Stimulated activated CD8-positive, alpha-beta memory T cell treated with anti-CD3 and anti-CD28 coated beads, Interleukin-12 subunit alpha, Interleukin-12 subunit beta, amount 100 ng/mL, for 24 hours (primary cell): Measurements from ENCODE around the gene SLC26A11.
A peak's percentile ranks its signal among the peaks of the same experiment; 100 is the strongest.

Experiments
- DNase-seq: peaks from one replicate; pipeline ENCODE4 v3.0.0-alpha.2; 2020; ENCODE audit errors: extremely low read depth

The SLC26A11 gene

GRCh38 chr17:80217703-80218362 lies 2.4 kb upstream of the SLC26A11 start:
- DNase-seq = no peak

DNA sequence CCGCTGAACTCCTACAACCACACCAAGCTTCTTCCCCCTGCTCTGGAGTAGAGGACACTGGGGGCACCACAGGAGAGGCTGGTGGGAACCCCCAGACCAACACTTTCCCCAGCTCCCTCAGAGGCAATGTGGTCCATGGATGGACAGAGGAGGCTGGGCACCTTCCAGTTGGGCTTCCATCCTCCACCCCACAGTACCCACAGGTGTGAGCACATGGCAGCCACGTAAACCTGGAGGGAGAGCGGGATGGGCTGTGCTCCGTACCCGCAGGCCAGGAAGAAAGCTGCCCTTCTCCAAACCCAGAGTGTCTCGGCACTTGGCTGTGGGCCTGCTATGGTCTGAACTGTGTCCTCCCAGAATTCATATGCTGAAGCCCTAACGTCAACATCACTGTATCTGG lies 1.8 kb upstream of the SLC26A11 start:
- no peak for DNase-seq

GRCh38 chr17:80219013-80219762 lies 1.0 kb upstream of the SLC26A11 start:
- DNase-seq = peak; percentile 76

GRCh38 chr17:80219763-80220053 lies 519 bp upstream of the SLC26A11 start:
- DNase-seq = no peak

GRCh38 chr17:80220736-80221215 lies 549 bp downstream of the SLC26A11 start:
- DNase-seq = no peak

DNA sequence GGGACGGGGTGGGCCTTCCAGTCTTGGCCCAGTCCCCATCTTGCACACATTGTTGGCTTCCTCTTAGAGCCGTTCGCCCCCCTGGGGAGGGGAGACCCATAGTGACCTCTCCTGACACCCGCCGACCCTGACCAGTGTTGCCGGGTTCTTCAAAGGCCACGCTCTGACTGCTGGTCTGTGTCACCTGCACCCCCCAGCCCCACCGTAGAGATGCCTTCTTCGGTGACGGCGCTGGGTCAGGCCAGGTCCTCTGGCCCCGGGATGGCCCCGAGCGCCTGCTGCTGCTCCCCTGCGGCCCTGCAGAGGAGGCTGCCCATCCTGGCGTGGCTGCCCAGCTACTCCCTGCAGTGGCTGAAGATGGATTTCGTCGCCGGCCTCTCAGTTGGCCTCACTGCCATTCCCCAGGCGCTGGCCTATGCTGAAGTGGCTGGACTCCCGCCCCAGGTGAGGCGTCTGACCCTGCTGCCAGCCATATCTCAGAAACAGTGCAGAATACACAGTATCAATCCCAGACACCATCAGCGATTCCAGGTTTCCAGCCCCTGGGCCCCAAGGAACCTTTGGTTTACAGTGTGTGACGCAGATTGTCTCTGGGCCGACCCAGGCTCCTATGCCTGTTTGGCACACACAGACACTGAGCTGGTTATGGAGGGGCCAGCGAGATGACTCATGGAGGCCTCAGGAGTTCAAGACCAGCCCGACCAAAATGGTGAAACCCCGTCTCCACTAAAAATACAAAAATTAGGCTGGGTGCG lies 1.3 kb downstream of the SLC26A11 start:
- DNase-seq = no peak

DNA sequence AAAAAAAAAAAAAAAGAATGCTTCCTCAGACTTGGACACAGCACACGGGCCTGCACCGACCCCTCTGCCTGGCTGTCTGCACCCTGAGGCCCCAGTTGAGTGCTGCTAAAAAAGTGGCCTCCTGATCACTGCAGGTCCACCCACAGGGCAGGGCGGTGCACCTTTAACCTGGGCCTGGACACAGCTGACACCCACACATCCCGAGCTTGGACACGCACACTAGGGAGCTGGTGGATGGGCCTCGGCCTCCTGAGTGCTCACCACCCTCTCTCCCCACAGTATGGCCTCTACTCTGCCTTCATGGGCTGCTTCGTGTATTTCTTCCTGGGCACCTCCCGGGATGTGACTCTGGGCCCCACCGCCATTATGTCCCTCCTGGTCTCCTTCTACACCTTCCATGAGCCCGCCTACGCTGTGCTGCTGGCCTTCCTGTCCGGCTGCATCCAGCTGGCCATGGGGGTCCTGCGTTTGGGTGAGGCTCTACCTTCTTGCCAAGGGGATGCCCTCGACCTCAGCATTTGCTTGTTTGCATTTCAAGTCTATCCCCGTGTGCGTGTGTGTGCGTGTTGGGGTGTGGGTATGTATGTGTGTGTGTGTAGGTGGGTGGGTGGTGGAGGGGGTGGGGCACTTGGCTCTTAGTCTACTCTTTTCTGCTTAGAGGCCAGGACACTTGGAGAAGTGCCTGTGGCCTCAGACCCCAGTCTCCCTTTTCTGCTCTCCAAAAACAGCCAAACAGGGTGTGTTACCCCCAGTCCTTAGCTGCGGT lies 2.3 kb downstream of the SLC26A11 start:
- DNase-seq = no peak

- DNase-seq = no peak
These were observed 3.1 kb downstream of the SLC26A11 start for GRCh38 chr17:80223142-80223815.

DNA sequence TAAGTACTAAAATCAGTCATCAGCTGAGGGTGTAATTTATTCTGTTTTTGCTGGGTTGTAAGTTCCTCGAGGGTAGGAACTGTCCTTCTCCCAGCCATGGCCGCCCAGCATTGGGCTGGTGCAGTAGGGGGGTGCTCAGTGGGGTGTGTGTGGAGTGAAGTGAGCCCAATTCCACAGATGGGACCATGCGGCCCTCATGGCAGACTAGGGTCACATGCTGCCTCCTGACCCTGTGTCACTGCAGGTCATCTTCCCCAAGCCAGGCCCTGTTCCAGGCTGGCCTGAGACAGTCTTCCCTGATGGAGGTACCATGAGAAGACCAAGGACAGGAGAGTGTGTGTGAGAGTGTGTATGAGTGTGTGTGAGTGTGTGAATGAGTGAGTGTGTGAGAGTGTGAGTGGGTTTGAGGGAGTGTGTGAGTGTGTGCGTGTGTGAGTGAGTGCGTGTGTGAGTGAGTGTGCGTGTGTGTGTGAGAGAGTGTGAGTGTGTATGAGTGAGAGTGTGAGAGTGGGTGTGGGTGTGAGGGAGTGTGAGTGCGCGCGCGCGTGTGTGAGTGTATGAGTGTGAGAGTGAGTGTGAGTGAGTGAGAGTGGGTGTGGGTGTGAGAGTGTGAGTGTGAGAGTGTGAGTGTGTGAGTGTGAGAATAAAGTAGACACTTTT lies 3.7 kb downstream of the SLC26A11 start:
- DNase-seq = no peak

DNA sequence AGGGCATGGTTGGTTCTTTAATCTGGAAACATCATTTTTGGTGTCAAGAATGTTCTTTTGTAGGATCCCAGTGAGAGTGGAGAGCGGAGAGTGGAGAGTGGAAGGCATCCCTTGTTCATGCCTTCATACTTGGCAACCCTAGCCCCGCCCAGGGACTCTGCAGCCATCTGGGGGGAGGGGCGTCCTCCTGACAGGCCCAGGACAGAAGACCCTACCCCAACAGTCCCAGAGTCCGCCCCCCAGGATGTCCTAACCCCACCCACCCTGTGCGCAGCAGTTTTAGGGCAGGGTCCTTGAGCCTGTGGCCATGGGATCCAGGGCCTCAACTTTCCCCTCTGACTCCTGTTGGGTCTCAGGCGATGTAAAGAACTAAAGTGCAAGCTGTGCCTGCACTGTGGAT lies 4.5 kb downstream of the SLC26A11 start:
- DNase-seq = no peak

- DNase-seq = no peak
These were observed 5.0 kb downstream of the SLC26A11 start for GRCh38 chr17:80225230-80225629.

DNA sequence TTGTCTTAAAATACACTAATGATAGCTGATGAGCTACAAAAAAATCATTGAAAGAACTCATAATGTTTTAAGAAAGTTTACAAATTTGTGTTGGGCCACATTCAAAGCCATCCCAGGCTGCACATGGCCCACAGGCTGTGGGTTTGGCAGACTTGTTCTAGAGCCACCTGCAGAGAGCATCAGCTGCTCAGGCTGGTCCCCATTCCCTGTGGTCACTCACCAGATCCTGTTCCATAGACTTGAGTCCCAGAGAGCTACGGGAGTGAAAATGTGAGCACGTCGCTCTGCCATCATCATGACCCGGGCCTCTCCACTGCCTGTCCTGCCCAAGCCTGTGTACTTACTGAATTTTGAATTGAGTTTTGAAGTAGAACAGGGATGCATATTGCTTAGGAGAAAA lies 6.9 kb downstream of the SLC26A11 start:
- DNase-seq = no peak

- DNase-seq = no peak
These were observed 7.4 kb downstream of the SLC26A11 start for GRCh38 chr17:80227666-80228065.

DNA sequence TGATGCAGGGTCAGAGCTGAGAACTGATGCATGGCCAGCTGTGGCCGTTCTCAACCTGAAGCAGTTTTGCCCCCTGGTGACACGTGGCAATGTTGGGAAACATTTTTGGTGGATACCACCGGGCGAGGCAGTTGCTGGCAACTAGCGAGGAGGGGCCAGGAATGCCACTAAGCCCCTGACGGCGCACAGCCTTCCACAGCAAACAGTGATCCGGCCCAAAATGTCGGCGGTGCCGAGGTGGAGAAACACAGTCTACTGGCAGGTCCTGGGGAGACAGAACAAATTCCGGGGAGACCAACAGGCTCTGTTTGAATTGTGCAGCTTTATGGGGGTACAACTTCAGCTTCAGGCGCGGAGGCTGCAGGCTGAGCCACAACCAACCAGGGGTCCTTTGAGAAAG lies 8.2 kb downstream of the SLC26A11 start:
- DNase-seq = no peak

DNA sequence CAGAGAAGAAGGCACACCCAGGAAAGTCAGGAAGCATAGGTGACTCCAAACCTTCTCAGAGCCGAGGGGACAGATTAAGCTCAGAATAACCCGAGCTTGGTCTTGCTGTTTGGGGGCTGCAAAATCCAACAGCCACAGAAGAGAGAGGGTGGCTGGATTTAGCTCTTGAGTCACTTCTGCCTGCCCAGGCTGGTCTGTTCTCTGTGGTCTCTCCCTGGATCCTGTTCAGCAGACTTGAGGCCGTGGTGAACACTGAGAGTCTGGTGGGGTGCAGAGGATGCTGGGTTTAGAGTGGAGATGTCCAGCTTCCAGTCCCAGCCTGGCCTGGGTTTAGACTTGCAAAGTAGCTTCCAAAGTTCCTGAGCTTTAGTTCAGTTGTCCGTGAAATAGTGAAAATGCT lies 8.8 kb downstream of the SLC26A11 start:
- DNase-seq = no peak

- DNase-seq = no peak
These were observed 12.2 kb downstream of the SLC26A11 start for GRCh38 chr17:80232438-80232837.

GRCh38 chr17:80233202-80233601 lies 13.0 kb downstream of the SLC26A11 start:
- no peak for DNase-seq

DNA sequence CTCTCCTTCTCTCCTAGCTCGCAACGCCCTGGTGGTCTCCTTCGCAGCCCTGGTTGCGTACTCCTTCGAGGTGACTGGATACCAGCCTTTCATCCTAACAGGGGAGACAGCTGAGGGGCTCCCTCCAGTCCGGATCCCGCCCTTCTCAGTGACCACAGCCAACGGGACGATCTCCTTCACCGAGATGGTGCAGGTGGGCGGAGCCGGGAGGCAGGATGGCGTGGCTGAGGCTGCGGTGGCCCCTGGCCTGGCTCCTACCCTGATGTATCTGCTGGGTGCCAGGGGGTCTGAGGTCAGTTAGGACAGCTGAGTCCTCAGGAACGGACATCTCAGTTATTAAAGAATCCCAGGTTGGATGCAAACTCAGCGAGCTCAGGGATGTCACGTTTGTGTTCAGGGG lies 16.7 kb downstream of the SLC26A11 start:
- DNase-seq = no peak

GRCh38 chr17:80237386-80237785 lies 17.2 kb downstream of the SLC26A11 start:
- DNase-seq = no peak

DNA sequence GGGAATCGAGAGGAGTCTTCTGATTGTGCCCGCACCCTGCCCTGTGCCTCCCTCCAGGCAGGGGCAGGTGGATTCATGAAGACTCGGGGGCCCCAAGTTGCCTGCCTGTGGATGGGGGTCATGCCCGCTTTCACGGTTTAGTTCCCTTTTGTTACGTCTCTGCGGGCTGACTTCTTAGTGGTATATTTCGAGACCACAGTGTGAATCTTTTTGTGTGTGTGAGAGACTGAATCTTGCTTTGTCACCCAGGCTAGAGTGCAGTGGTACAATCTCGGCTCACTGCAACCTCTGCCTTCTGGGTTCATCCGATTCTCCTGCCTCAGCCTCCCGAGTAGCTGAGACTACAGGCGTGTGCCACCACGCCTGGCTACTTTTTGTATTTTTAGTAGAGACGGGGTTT lies 22.3 kb downstream of the SLC26A11 start:
- no peak for DNase-seq
